Osteoblast (primary cell): ENCODE results near the gene PAWR. TPM values are rescaled to one million over a fixed set of nuclear protein-coding genes. Genes with fewer than 3 reads are reported as not detected.
"Not testable (repeated sequence)": the region's sequence is repeated elsewhere in the genome, so short reads cannot be mapped to it uniquely, and the experiment has no call there.

Source experiments
- DNase-seq: peaks from one replicate; pipeline ENCODE4 v3.0.0; 2011; ENCODE audit warnings: low spot score, mixed read lengths; ENCODE audit not compliant: insufficient read length; ENCODE audit errors: missing footprints
- H2AFZ ChIP-seq: 2 replicates; pipeline ENCODE4 v1.6.0; 2011; ENCODE audit warnings: mild to moderate bottlenecking, low read length
- H3K27ac ChIP-seq: 2 replicates; pipeline ENCODE4 v1.5.1; 2011; ENCODE audit warnings: mild to moderate bottlenecking, low read depth, low read length, moderate library complexity
- H3K27me3 ChIP-seq: 2 replicates; pipeline ENCODE4 v1.6.0; 2012; ENCODE audit warnings: mild to moderate bottlenecking, control low read depth, inconsistent platforms, low read length, moderate library complexity; ENCODE audit not compliant: insufficient read depth
- H3K36me3 ChIP-seq: 2 replicates; pipeline ENCODE4 v1.5.1; 2011; ENCODE audit warnings: mild to moderate bottlenecking, low read length, control low read depth, moderate library complexity; ENCODE audit not compliant: insufficient read depth
- H3K4me1 ChIP-seq: 2 replicates; pipeline ENCODE4 v1.5.1; 2011; ENCODE audit warnings: mild to moderate bottlenecking, low read length, control low read depth, moderate library complexity; ENCODE audit not compliant: insufficient read depth
- H3K4me2 ChIP-seq: 2 replicates; pipeline ENCODE4 v1.6.0; 2011; ENCODE audit warnings: mild to moderate bottlenecking, low read length; ENCODE audit not compliant: insufficient read depth
- H3K4me3 ChIP-seq: fragments of 200-600 bp; sonication (generic); 3 replicates; pipeline ENCODE4 v1.5.1; 2012; ENCODE audit warnings: mild to moderate bottlenecking, low read length, inconsistent platforms; ENCODE audit not compliant: insufficient read depth
- H3K79me2 ChIP-seq: 2 replicates; pipeline ENCODE4 v1.6.0; 2012; ENCODE audit warnings: mild to moderate bottlenecking, low read length, control low read depth, inconsistent platforms; ENCODE audit not compliant: insufficient read depth
- H3K9me3 ChIP-seq: 2 replicates; pipeline ENCODE4 v1.5.1; 2011; ENCODE audit warnings: low read depth, low read length, control low read depth
- H4K20me1 ChIP-seq: 2 replicates; pipeline ENCODE4 v1.6.0; 2012; ENCODE audit warnings: mild to moderate bottlenecking, low read length, control low read depth; ENCODE audit not compliant: insufficient read depth
- CTCF ChIP-seq: IDR thresholded peaks from 2 replicates; pipeline ENCODE4 v1.5.1; 2011; ENCODE audit warnings: mild to moderate bottlenecking, low read depth, low read length, moderate library complexity; ENCODE audit errors: extremely low read depth
- total RNA-seq: library from RNA; depleted of rRNA; stranded (reverse); fragments of >200 nt; gene quantifications from 2 replicates; pipeline ENCODE4 v1.2.3, GENCODE V29; 2012

PAWR gene
- total RNA-seq, 1 donor = 78.5 TPM

DNA sequence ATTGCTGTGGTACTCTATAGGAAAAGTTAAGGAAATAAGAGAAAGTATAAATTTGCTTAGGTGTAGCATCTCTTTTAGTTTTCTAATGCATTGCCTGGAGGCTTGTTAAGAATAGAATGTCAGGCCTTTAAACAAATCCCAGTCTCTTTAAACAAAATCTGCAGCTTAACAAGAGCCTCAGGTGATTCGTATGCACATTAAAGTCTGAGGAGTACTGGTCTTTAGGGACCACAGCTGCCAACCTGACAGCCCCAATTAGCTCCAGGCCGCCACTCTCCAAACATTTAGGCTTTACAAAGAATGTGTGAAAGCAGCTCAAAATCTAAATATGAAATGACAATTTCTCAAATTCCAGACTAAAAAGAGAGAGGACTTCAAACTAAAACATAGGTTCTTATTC lies 35.7 kb downstream of the PAWR start:
- H4K20me1 ChIP-seq = peaks cover 20% of the 10 kb centered on the region
- DNase-seq = no peak
- H3K79me2 ChIP-seq = peaks cover 97% of the 10 kb centered on the region
- H3K4me1 ChIP-seq = peaks cover 2% of the 10 kb centered on the region
- H3K4me3 ChIP-seq = no peak overlapping the region
- no peak overlapping the region for H3K4me2 ChIP-seq
- no peaks in the 10 kb centered on the region for H3K9me3 ChIP-seq
- no peak overlapping the region for H2AFZ ChIP-seq
- H3K27ac ChIP-seq = no peak overlapping the region
- peaks cover 15% of the 10 kb centered on the region for H3K36me3 ChIP-seq
- no peak for TF ChIP-seq CTCF
- no peaks in the 10 kb centered on the region for H3K27me3 ChIP-seq

- Histone ChIP-seq H3K79me2 (peaks cover 96% of the 10 kb centered on the region), H3K36me3 (peaks cover 15% of the 10 kb centered on the region), H3K27me3 (no peaks in the 10 kb centered on the region)
These were observed 38.2 kb downstream of the PAWR start for GRCh38 chr12:79652521-79652920.

DNA sequence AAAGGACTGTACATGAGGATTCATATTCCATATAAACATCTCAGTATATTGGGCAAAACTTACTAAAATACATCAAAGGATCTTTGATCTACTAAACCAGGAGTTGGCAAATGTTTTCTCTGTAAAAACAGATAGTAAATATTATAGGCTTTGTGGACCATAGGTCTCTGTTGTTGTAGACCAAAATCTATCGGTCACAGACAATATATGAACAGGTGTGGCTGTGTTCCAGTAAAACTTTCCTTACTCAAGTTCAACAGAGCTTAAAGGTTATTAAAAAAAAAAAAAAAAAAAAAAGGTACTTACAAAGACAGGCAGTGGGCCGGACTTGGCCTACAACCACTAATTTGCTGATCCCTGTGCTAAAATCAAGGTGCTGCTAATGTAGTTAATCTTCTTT lies 40.3 kb downstream of the PAWR start:
- H4K20me1 ChIP-seq = peaks cover 12% of the 10 kb centered on the region

More at GRCh38 chr12:79652521-79652920, 38.2 kb downstream of the PAWR start:
- H3K4me2 ChIP-seq = no peak overlapping the region
- no peak for DNase-seq
- H2AFZ ChIP-seq = no peak overlapping the region
- no peak overlapping the region for H3K4me3 ChIP-seq
- peaks cover 21% of the 10 kb centered on the region for H4K20me1 ChIP-seq
- no peaks in the 10 kb centered on the region for H3K9me3 ChIP-seq
- no peak overlapping the region for H3K27ac ChIP-seq
- peaks cover 8% of the 10 kb centered on the region for H3K4me1 ChIP-seq
- no peak for TF ChIP-seq CTCF

GRCh38 chr12:79648881-79649280 lies 41.9 kb downstream of the PAWR start:
- Histone ChIP-seq H4K20me1 (peaks cover 5% of the 10 kb centered on the region), H3K79me2 (peaks cover 93% of the 10 kb centered on the region), H3K27me3 (no peaks in the 10 kb centered on the region), H3K4me3 (no peak overlapping the region), H3K36me3 (no peaks in the 10 kb centered on the region), H3K9me3 (no peaks in the 10 kb centered on the region), H3K4me2 (no peak overlapping the region), H2AFZ (no peak overlapping the region), H3K4me1 (peaks cover 16% of the 10 kb centered on the region), H3K27ac (no peak overlapping the region)
- TF ChIP-seq CTCF = no peak
- DNase-seq = no peak

More for the DNA sequence above, 40.3 kb downstream of the PAWR start:
- H3K27ac ChIP-seq = no peak overlapping the region
- no peaks in the 10 kb centered on the region for H3K27me3 ChIP-seq
- H3K4me3 ChIP-seq = no peak overlapping the region
- H3K4me1 ChIP-seq = peaks cover 8% of the 10 kb centered on the region
- no peaks in the 10 kb centered on the region for H3K9me3 ChIP-seq
- peaks cover 3% of the 10 kb centered on the region for H3K36me3 ChIP-seq
- peaks cover 93% of the 10 kb centered on the region for H3K79me2 ChIP-seq
- no peak for DNase-seq
- H2AFZ ChIP-seq = no peak overlapping the region
- TF ChIP-seq CTCF = no peak
- H3K4me2 ChIP-seq = no peak overlapping the region

GRCh38 chr12:79646843-79647242 lies 43.9 kb downstream of the PAWR start:
- H3K36me3 ChIP-seq, H4K20me1 ChIP-seq, H3K9me3 ChIP-seq, H3K4me3 ChIP-seq, DNase-seq, H3K27me3 ChIP-seq, H2AFZ ChIP-seq, H3K27ac ChIP-seq, H3K4me2 ChIP-seq: not testable (repeated sequence)
- peaks cover 93% of the 10 kb centered on the region for H3K79me2 ChIP-seq
- H3K4me1 ChIP-seq = peaks cover 16% of the 10 kb centered on the region
